ENCODE data around the gene CTSK.

DNA sequence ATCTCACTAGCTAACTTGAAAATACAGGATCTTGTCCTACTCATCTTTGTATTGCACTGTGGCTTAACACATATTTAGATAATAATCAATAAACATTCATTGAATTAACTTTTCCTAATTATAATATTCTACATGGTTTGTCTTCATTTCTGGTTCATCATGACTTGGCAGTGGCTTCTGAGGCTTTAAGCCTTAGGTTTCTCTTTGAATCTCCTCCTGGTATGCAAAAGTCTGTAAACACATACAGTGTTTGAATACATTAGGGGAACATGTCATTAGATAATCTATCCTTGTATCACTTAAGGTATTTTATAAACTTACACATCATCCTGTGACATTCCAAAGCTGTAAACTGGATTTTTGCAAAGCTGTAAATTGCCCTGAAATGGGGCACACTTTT is 20.6 kb downstream of the CTSK start:
- TF ChIP-seq POLR2AphosphoS5 (IDR thresholded peaks at IDR 0.05; ENCODE audit: low read depth, low read length) (no peak), TAF1 (IDR thresholded peaks at IDR 0.05; ENCODE audit: borderline replicate concordance, insufficient read depth, low read length) (no peak), SIN3A (IDR thresholded peaks at IDR 0.05; ENCODE audit: borderline replicate concordance, insufficient read depth, low read length) (no peak)
- TF ChIP-seq, protein P1, sequence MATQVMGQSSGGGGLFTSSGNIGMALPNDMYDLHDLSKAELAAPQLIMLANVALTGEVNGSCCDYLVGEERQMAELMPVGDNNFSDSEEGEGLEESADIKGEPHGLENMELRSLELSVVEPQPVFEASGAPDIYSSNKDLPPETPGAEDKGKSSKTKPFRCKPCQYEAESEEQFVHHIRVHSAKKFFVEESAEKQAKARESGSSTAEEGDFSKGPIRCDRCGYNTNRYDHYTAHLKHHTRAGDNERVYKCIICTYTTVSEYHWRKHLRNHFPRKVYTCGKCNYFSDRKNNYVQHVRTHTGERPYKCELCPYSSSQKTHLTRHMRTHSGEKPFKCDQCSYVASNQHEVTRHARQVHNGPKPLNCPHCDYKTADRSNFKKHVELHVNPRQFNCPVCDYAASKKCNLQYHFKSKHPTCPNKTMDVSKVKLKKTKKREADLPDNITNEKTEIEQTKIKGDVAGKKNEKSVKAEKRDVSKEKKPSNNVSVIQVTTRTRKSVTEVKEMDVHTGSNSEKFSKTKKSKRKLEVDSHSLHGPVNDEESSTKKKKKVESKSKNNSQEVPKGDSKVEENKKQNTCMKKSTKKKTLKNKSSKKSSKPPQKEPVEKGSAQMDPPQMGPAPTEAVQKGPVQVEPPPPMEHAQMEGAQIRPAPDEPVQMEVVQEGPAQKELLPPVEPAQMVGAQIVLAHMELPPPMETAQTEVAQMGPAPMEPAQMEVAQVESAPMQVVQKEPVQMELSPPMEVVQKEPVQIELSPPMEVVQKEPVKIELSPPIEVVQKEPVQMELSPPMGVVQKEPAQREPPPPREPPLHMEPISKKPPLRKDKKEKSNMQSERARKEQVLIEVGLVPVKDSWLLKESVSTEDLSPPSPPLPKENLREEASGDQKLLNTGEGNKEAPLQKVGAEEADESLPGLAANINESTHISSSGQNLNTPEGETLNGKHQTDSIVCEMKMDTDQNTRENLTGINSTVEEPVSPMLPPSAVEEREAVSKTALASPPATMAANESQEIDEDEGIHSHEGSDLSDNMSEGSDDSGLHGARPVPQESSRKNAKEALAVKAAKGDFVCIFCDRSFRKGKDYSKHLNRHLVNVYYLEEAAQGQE (IDR thresholded peaks at IDR 0.05; ENCODE audit: insufficient read depth in 1 of 2, low read depth in 2 of 2, low read length in 2 of 2) = no peak

All from PFSK-1 (cell line).